ENCODE data around the gene UBXN11.

The UBXN11 gene

DNA sequence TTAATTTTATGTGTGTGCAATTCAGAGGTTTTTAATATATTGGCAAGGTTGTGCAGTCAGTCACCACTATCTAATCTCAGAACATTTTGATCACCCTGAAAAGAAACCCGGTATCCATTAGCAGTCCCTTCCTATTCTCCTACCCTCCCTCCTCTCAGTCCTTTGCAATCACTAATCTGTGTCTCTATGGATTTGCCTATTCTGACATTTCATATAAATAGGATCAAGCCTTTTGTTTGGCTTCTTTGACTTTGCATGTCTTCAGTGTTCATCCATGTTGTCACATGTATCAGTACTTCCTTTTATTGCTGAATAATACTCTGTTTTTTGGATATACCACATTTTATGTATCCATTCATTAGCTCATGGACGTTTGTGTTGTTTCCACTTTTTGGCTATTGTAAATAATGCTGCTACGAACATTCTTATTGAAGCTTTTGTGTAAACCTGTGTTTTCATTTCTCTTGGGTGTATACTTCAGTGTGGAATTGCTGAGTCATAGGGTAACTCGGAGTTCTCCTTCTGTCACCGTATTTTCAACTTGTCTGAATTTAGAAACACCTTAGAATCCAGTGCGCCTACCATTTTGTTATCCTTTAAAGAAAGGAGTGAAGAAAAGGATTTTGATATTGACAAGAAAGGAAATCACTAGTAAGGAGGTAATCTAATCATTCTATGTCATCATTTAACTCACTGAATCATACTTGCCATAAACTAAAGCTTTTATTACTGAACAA is 69.0 kb downstream of the UBXN11 start:
- DNase-seq (ENCODE audit: insufficient read length) (no peak), FAIRE-seq (peak; percentile 81)
- TF ChIP-seq POLR2AphosphoS5 (IDR thresholded peaks at IDR 0.05; ENCODE audit: low read depth, low read length) (no peak), POLR2A (IDR thresholded peaks at IDR 0.05; ENCODE audit: low read depth, low read length) (no peak), TAF1 (IDR thresholded peaks at IDR 0.05; ENCODE audit: borderline replicate concordance, low read depth, low read length) (no peak)

DNA sequence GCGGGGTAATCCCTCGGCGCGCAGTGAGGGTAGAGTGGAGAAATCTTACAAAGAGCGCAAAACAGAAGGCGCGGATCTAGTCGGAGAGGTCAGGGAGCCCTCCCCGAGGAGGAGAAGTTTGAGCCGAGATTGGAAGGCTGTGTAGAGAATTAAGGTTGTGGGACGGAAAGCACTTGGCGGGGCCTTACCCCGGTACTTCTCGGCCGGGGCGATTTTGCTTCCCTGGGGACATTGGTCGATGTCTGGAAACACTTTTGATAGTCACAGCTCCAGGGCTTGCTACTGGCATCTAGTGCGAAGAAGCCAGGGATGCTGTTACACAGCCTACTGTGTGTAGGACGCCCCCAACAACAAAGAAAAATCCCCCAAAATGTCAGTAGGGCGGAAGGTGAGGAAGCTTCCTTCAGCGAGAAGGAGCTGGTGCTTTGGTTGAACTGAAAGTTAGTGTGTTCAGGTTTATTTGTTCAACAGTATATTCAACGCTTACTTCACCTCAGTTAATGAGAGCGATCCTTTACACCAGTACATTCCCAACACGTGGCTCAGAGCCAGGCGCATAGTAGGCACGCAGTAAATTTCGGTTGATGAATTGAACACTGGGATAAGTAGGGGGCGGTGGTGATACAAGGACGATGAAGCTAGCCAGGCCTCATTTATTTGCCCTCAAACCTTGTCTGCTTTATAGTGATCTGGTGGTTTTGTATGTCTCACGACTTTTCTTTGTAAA is 71.6 kb downstream of the UBXN11 start:
- TF ChIP-seq TAF1 (IDR thresholded peaks at IDR 0.05; ENCODE audit: borderline replicate concordance, low read depth, low read length) (no peak), POLR2AphosphoS5 (IDR thresholded peaks at IDR 0.05; ENCODE audit: low read depth, low read length) (no peak), POLR2A (IDR thresholded peaks at IDR 0.05; ENCODE audit: low read depth, low read length) (no peak)
- DNase-seq (ENCODE audit: insufficient read length): no peak
- FAIRE-seq: peak; percentile 79

DNA sequence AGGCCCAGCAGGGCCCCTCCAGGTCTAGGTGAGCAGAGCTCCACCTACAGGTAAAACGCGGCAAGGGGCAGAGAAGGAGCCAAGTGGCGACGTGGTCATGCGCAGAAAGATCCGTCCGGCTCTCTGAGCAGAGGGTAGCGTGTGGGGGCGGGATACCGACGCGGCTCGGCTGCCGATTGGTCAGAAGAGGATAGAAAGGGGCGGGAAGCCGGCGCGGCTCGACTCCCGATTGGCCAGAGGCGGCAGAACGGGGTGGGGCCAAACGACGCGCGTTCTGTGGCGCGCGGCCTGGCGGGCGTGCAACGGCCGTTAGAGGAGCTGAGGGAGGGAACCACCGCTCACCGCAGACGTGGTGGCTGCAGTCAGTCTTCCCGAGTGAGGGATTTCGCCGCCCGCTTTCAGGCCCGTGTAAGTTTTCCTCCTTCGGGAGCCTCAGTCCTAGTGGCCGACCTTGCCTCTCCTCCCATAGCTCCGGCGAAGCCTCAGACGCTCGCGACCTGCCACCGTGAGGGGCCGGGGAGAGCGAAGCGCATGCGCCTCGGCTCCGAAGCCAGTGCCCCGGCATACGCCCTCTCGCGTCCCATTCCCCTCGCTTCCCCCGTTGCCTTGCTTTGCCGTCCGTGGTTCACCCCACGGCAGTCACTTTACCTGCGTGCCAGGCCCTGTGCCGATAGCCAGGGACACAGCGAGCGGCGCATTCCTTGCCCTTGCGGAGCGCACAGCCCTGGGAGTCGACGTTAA is 72.4 kb downstream of the UBXN11 start, which contains the start of gene CEP85:
Gene CEP85 (plus strand): TSS at position 298 of the 741 bp plus-strand sequence. CDS start 5,584 bp downstream, outside the sequence.
- TF ChIP-seq POLR2AphosphoS5 (IDR thresholded peaks at IDR 0.05; ENCODE audit: low read depth, low read length): peak; percentile 88
- TF ChIP-seq TAF1 (IDR thresholded peaks at IDR 0.05; ENCODE audit: borderline replicate concordance, low read depth, low read length): peak; percentile 39; the same call in 1 of the 2 replicates
- TF ChIP-seq POLR2A (IDR thresholded peaks at IDR 0.05; ENCODE audit: low read depth, low read length): peak; percentile 89
- DNase-seq (ENCODE audit: insufficient read length) (peak; percentile 97), FAIRE-seq (peak; percentile 100)

Measured in GM12892 (cell line).